ENCODE data around the gene PCMTD2. TPM values are rescaled to one million over a fixed set of nuclear protein-coding genes. Genes with fewer than 3 reads are reported as not detected.

Gene PCMTD2
- polyA plus RNA-seq, 3 donors, result 26.5 to 49.1 (median 27.6) TPM

GRCh38 chr20:64219202-64219601 lies 36.3 kb upstream of the PCMTD2 start:
- intact Hi-C loops (cut with micrococcal nuclease), result no loop called here
- H3K9me3 ChIP-seq (replicated peaks in 1 of 2; ENCODE audit: control insufficient read depth in 1 of 2, insufficient read depth in 1 of 2, low read length in 2 of 2), result no peaks in the 10 kb centered on the region
- no peaks in the 10 kb centered on the region for H3K79me2 ChIP-seq (ENCODE audit: insufficient read depth, low read length)
- Mint-ChIP-seq H3K4me1 (no peaks in the 10 kb centered on the region), H3K4me3 (no peak overlapping the region), H3K36me3 (no peaks in the 10 kb centered on the region), H3K27me3 (ENCODE audit: low read depth in 3 of 3) (peaks cover 0 to 6% (median 5%) of the 10 kb centered on the region in 3 donors), H3K27ac (no peak overlapping the region), H3K9me3 (no peaks in the 10 kb centered on the region)
- no peaks in the 10 kb centered on the region for H3K27me3 ChIP-seq (ENCODE audit: control insufficient read depth in 2 of 2, insufficient read depth in 2 of 2, low read length in 2 of 2)
- H3K4me2 ChIP-seq (replicated peaks; ENCODE audit: extremely low read depth, low read length, poor library complexity, severe bottlenecking), result no peak overlapping the region
- no peak overlapping the region for H3K27ac ChIP-seq (ENCODE audit: low read depth in 1 of 2, low read length in 2 of 2)
- H3K4me1 ChIP-seq (ENCODE audit: control insufficient read depth in 1 of 2, insufficient read depth in 2 of 2, low read length in 2 of 2), result no peaks in the 10 kb centered on the region
- no peak overlapping the region for H3K4me3 ChIP-seq (replicated peaks in 1 of 3; ENCODE audit: low read depth in 2 of 3, low read length in 3 of 3)
- no peaks in the 10 kb centered on the region for H3K36me3 ChIP-seq (replicated peaks in 1 of 2; ENCODE audit: control insufficient read depth in 1 of 2, insufficient read depth in 2 of 2, low read length in 2 of 2)
- DNase-seq, result no peak
- no peak for TF ChIP-seq CTCF (IDR thresholded peaks at IDR 0.05)
- WGBS (ENCODE audit: insufficient coverage), result 86% methylated on average over 7 of the region's 12 CpGs
- H3K9ac ChIP-seq (ENCODE audit: insufficient read depth, low read length, poor library complexity, severe bottlenecking), result no peak overlapping the region
- no peaks in the 10 kb centered on the region for H4K20me1 ChIP-seq (ENCODE audit: insufficient read depth, low read length)
- H2AFZ ChIP-seq (ENCODE audit: insufficient read depth, low read depth, low read length, poor library complexity, severe bottlenecking), result no peak overlapping the region

GRCh38 chr20:64219730-64220129 lies 35.8 kb upstream of the PCMTD2 start:
- H3K4me1 Mint-ChIP-seq, result no peaks in the 10 kb centered on the region
- WGBS (ENCODE audit: insufficient coverage), result 94% methylated on average over 11 of the region's 16 CpGs
- H3K27me3 Mint-ChIP-seq (ENCODE audit: low read depth in 3 of 3), result peaks cover 0 to 6% (median 3%) of the 10 kb centered on the region in 3 donors
- H3K27ac Mint-ChIP-seq, result no peak overlapping the region
- Histone ChIP-seq H3K79me2 (ENCODE audit: insufficient read depth, low read length) (no peaks in the 10 kb centered on the region), H2AFZ (ENCODE audit: insufficient read depth, low read depth, low read length, poor library complexity, severe bottlenecking) (no peak overlapping the region), H3K27ac (ENCODE audit: low read depth in 1 of 2, low read length in 2 of 2) (no peak overlapping the region), H3K4me3 (replicated peaks in 1 of 3; ENCODE audit: low read depth in 2 of 3, low read length in 3 of 3) (no peak overlapping the region), H3K27me3 (ENCODE audit: control insufficient read depth in 2 of 2, insufficient read depth in 2 of 2, low read length in 2 of 2) (no peaks in the 10 kb centered on the region), H3K9me3 (replicated peaks in 1 of 2; ENCODE audit: control insufficient read depth in 1 of 2, insufficient read depth in 1 of 2, low read length in 2 of 2) (no peaks in the 10 kb centered on the region), H3K9ac (ENCODE audit: insufficient read depth, low read length, poor library complexity, severe bottlenecking) (no peak overlapping the region), H4K20me1 (ENCODE audit: insufficient read depth, low read length) (no peaks in the 10 kb centered on the region), H3K4me1 (ENCODE audit: control insufficient read depth in 1 of 2, insufficient read depth in 2 of 2, low read length in 2 of 2) (no peaks in the 10 kb centered on the region), H3K36me3 (replicated peaks in 1 of 2; ENCODE audit: control insufficient read depth in 1 of 2, insufficient read depth in 2 of 2, low read length in 2 of 2) (no peaks in the 10 kb centered on the region), H3K4me2 (replicated peaks; ENCODE audit: extremely low read depth, low read length, poor library complexity, severe bottlenecking) (no peak overlapping the region)
- no peak for TF ChIP-seq CTCF (IDR thresholded peaks at IDR 0.05)
- no peak overlapping the region for H3K4me3 Mint-ChIP-seq
- no peaks in the 10 kb centered on the region for H3K36me3 Mint-ChIP-seq
- intact Hi-C loops (cut with micrococcal nuclease), result no loop called here
- DNase-seq, result no peak
- H3K9me3 Mint-ChIP-seq, result no peaks in the 10 kb centered on the region
